OCI-LY7 (cell line): ENCODE data around the gene SYNJ2. TPM values are rescaled to one million over a fixed set of nuclear protein-coding genes. Genes with fewer than 3 reads are reported as not detected.

Experiments used
- BruUV-seq: library from RNA; stranded (reverse); fragments of 400-500 nt; replicated peaks from 2 replicates; lab custom pipeline; 2021; lab: Mats Ljungman, UMichigan
- CTCF ChIA-PET: fragments of 300-600 bp; sonication (Branson Sonifier 250); formaldehyde crosslinking; loops from one replicate; lab custom pipeline; 2022; ENCODE audit warnings: antibody characterized with exemption; ENCODE audit not compliant: unreplicated experiment; lab: Charles Lee
- POLR2A ChIA-PET: fragments of 300-600 bp; sonication (Branson Sonifier 250); formaldehyde crosslinking; loops from one replicate; lab custom pipeline; 2022; ENCODE audit warnings: antibody characterized with exemption; lab: Charles Lee
- DNase-seq: peaks from one replicate; pipeline ENCODE4 v3.0.0-alpha.2; 2015; ENCODE audit warnings: low spot score
- H2AFZ ChIP-seq: fragments of 200-600 bp; sonication (generic), shearing (Covaris generic); 2 replicates; pipeline ENCODE4 v1.6.1; 2014; ENCODE audit warnings: mild to moderate bottlenecking, antibody characterized with exemption, low read length, moderate library complexity
- H3K27ac ChIP-seq: fragments of 200-600 bp; sonication (generic); 2 replicates; pipeline ENCODE4 v1.5.1; 2014; ENCODE audit warnings: mixed run types, low read depth, mild to moderate bottlenecking, moderate library complexity, low read length, inconsistent platforms; ENCODE audit not compliant: poor library complexity, severe bottlenecking
- H3K36me3 ChIP-seq: fragments of 200-600 bp; sonication (generic); 2 replicates; pipeline ENCODE4 v1.6.1; 2014; ENCODE audit warnings: mild to moderate bottlenecking, antibody characterized with exemption, low read length, moderate library complexity, mixed read lengths; ENCODE audit not compliant: insufficient read depth
- H3K4me1 ChIP-seq: fragments of 200-600 bp; sonication (generic); 2 replicates; pipeline ENCODE4 v1.5.1; 2014; ENCODE audit warnings: mild to moderate bottlenecking, low read length; ENCODE audit not compliant: insufficient read depth, poor library complexity, severe bottlenecking
- H3K4me2 ChIP-seq: fragments of 200-600 bp; sonication (generic); 2 replicates; pipeline ENCODE4 v1.6.1; 2014; ENCODE audit warnings: mild to moderate bottlenecking, low read length
- H3K4me3 ChIP-seq: fragments of 200-600 bp; sonication (generic); 2 replicates; pipeline ENCODE4 v1.5.1; 2014; ENCODE audit warnings: mild to moderate bottlenecking, low read depth, low read length; ENCODE audit not compliant: poor library complexity, severe bottlenecking
- H3K79me2 ChIP-seq: fragments of 200-600 bp; sonication (generic); 2 replicates; pipeline ENCODE4 v1.6.1; 2016; ENCODE audit warnings: low read depth, mild to moderate bottlenecking, low read length, moderate library complexity, mixed read lengths; ENCODE audit not compliant: insufficient read depth
- H3K9me2 ChIP-seq: fragments of 200-600 bp; sonication (generic); 2 replicates; pipeline ENCODE4 v1.6.1; 2016; ENCODE audit warnings: mild to moderate bottlenecking, low read length, mixed read lengths; ENCODE audit not compliant: insufficient read depth
- H3K9me3 ChIP-seq: fragments of 200-600 bp; sonication (generic); 2 replicates; pipeline ENCODE4 v1.6.1; 2014; ENCODE audit warnings: mild to moderate bottlenecking, mixed run types, low read length, mixed read lengths
- H4K20me1 ChIP-seq: fragments of 200-600 bp; sonication (generic); 2 replicates; pipeline ENCODE4 v1.6.1; 2014; ENCODE audit warnings: mild to moderate bottlenecking, antibody characterized with exemption, low read length, moderate library complexity, mixed read lengths; ENCODE audit not compliant: insufficient read depth
- EZH2phosphoT487 ChIP-seq: fragments of 200-600 bp; sonication (generic); IDR thresholded peaks from 2 replicates; pipeline ENCODE4 v1.6.1; 2018; ENCODE audit warnings: low read depth, borderline replicate concordance, mild to moderate bottlenecking, mixed run types, antibody characterized with exemption, low read length, moderate library complexity, mixed read lengths
- intact Hi-C: fragments of 100-400 bp; cut with micrococcal nuclease; formaldehyde crosslinking; loops from one replicate; pipeline ENCODE4 v1.10.0; 2022; ENCODE audit not compliant: unreplicated experiment
- total RNA-seq, 2 experiments: library from RNA; depleted of rRNA in 1 of 2; stranded (reverse); fragments of >200 nt in 1 of 2; shearing (Covaris generic) in 1 of 2; gene quantifications; 2 replicates each; pipeline ENCODE4 v1.2.3, GENCODE V29; 2014 to 2022
- TF ChIP-seq, protein P1 (sequence below): fragments of 200-600 bp; sonication (generic); conservative IDR thresholded peaks from 2 replicates; pipeline ENCODE4 v1.5.1; 2014; ENCODE audit warnings: mild to moderate bottlenecking, antibody characterized with exemption, low read length, moderate library complexity, mixed read lengths

SYNJ2 gene
- total RNA-seq, 2 experiments from 2014 or later, result 0.21 TPM; not detected in 1

DNA sequence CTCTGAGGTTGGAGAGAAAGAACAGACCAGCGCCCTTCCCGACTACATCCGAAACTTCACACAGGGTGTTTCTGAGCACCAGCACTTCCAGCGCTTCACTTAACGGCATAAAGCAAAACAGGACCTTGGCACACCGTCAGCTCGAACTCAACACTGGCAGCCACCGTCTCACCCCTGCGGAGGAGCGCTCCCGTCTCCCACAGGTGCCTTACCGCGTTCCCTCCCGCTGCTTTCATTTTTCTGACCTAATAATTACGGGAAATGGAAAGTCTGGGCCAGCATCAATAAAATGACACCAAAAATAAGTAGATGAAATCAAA, 37.7 kb upstream of the SYNJ2 start:
- no peak for DNase-seq
- Histone ChIP-seq H3K79me2 (no peaks in the 10 kb centered on the region), H3K9me2 (no peaks in the 10 kb centered on the region), H3K27ac (no peak overlapping the region), H4K20me1 (no peaks in the 10 kb centered on the region), H3K4me2 (no peak overlapping the region), H3K9me3 (no peaks in the 10 kb centered on the region), H2AFZ (no peak overlapping the region), H3K4me3 (no peak overlapping the region), H3K4me1 (no peaks in the 10 kb centered on the region), H3K36me3 (no peaks in the 10 kb centered on the region)
- POLR2A ChIA-PET, result no interaction called here
- CTCF ChIA-PET, result no interaction called here
- no peak for TF ChIP-seq EZH2phosphoT487
- TF ChIP-seq, protein P1, sequence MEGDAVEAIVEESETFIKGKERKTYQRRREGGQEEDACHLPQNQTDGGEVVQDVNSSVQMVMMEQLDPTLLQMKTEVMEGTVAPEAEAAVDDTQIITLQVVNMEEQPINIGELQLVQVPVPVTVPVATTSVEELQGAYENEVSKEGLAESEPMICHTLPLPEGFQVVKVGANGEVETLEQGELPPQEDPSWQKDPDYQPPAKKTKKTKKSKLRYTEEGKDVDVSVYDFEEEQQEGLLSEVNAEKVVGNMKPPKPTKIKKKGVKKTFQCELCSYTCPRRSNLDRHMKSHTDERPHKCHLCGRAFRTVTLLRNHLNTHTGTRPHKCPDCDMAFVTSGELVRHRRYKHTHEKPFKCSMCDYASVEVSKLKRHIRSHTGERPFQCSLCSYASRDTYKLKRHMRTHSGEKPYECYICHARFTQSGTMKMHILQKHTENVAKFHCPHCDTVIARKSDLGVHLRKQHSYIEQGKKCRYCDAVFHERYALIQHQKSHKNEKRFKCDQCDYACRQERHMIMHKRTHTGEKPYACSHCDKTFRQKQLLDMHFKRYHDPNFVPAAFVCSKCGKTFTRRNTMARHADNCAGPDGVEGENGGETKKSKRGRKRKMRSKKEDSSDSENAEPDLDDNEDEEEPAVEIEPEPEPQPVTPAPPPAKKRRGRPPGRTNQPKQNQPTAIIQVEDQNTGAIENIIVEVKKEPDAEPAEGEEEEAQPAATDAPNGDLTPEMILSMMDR, result no peak
- no TSS peak for BruUV-seq
- intact Hi-C loops, result no loop called here

DNA sequence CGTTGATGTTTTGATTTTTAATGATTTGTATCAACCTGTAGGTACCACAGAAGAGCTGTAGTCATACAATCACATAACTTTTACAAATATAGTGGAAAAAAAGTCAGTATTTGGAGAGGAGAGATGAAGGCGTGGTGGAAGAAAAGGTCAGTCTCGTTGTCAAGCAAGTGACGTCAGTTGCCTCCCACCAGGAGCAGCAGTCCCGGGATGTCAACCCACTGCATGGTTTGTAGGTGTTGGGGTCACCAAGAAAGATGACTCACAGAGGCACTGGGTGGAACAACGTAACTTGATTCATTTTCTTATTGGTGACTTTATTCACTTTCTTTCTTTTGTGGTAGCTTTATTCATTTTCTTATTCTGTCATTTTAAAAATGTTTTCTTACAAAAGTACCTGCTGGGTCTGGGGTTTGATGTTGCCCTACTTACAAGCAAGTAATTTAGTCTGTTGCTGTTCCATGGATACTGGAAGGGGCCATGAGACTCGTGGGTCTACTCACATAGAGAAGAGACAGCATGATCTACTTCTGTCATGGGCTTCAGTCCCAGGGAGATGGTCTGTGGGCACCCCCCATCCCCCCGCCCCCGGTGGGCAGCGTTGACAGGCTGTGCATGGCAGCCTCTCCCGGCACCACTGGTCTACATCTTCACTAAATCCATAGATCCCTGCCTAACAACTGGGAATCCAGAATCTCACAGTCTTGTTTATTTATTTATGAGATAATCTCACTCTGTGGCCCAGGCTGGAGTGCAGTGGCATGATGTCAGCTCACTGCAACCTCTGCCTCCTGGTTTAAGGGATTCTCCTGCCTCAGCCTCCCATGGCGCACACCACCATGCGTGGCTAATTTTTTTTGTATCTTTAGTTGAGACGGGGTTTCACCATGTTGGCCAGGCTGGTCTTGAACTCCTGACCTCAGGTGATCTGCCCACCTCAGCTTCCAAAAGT, 36.4 kb upstream of the SYNJ2 start:
- POLR2A ChIA-PET, result no interaction called here
- intact Hi-C loops, result no loop called here
- Histone ChIP-seq H3K79me2 (no peaks in the 10 kb centered on the region), H3K4me1 (no peaks in the 10 kb centered on the region), H4K20me1 (no peaks in the 10 kb centered on the region), H3K4me3 (no peak overlapping the region), H3K36me3 (no peaks in the 10 kb centered on the region), H3K9me2 (no peaks in the 10 kb centered on the region), H3K4me2 (no peak overlapping the region), H3K9me3 (no peaks in the 10 kb centered on the region), H2AFZ (no peak overlapping the region), H3K27ac (no peak overlapping the region)
- no peak for DNase-seq
- BruUV-seq, result no TSS peak
- CTCF ChIA-PET, result no interaction called here
- TF ChIP-seq, protein P1, result no peak
- TF ChIP-seq EZH2phosphoT487, result no peak

DNA sequence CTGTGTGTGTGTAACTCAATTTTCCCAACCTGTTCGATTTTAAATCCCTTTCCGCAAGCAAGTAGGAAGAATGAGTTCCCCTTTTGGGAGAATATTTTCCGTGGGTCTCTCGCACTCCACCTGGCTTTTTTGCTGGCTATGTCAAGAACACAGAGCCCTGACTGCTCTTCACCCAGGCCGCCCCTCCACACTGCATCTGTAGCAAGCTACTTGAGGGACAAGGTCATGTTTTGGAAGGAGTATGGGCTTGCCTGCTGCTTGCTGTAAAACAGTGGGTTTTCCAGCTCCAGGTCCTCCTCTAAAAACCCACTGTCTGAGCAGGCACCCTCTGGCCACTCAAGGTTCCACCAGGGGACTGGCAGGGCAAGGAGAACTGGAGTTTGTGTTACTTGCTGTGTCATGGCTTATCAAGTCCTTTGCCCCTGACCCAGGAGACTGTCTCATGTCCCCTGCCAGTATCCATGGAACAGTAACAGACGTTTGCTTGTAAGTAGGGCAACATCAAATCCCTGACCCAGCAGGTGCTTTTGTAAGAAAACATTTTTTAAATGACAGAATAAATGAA, 35.5 kb upstream of the SYNJ2 start:
- Histone ChIP-seq H3K9me3 (no peaks in the 10 kb centered on the region), H3K9me2 (no peaks in the 10 kb centered on the region), H3K4me3 (no peak overlapping the region), H3K4me2 (no peak overlapping the region), H2AFZ (no peak overlapping the region), H3K36me3 (no peaks in the 10 kb centered on the region), H3K79me2 (no peaks in the 10 kb centered on the region), H4K20me1 (no peaks in the 10 kb centered on the region), H3K4me1 (no peaks in the 10 kb centered on the region), H3K27ac (no peak overlapping the region)
- POLR2A ChIA-PET, result interaction anchor here (0.6 to 0.9 kb wide), 2 partner anchors 9 to 13 kb away, joined by 4 read pairs; no protein-coding TSS in a partner anchor
- CTCF ChIA-PET, result no interaction called here
- intact Hi-C loops, result no loop called here
- no peak for TF ChIP-seq EZH2phosphoT487
- TF ChIP-seq, protein P1, result no peak
- no peak for DNase-seq
- no TSS peak for BruUV-seq
